Measurements from ENCODE around the gene FHOD3. TPM values are rescaled to one million over a fixed set of nuclear protein-coding genes. Genes with fewer than 3 reads are reported as not detected.

FHOD3 gene
- polyA plus RNA-seq, 3 donors = 36.0 to 44.2 (median 39.2) TPM

DNA sequence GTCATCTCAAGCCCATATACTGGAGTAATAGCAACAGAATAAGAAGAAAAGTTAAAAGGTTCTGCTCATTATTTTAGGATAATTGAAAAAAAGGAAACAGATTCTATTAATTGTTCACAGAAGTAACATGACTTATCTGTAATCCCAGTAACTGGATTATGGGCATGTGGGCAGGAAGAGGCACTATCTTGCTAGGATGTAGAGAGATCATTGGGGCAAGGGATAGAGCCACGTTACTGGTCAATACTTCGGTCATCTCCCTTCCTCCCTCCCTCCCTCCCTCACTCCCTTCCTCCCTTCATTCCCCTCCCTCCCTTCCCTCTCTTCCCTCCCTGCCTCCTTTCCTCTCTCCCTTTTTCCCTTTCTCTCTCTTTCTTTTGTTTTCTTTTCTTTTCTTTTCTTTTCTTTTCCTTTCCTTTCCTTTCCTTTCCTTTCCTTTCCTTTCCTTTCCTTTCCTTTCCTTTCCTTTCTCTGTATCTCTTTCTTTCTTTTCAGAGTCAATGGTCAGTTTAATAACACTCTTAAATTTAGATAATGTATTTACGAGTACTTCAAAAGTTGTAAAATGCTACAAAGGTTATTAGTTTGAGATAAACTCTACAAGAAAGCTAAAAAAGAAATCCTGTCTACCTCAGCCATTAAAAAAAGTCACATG is 82.8 kb downstream of the FHOD3 start:
- no peak for DNase-seq

DNA sequence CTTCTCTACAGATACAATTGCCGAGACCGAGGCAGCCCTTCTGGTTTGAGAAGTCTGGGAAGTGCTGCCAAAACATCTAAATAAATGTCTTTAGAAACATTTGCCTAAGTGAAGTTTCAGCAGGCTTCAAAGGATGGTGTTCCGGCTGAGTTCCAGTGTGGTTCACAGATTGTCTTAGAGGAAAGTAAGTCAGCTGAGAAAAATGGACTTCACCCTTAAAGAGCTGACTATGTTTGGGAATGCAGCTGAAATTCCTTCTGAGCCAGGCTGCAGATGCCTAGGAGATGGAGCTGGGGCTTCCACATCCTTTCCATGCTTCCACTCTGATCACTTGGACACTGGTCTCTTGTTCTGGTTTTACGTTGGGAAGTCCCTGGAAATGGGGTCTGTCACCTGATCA is 83.6 kb downstream of the FHOD3 start:
- DNase-seq = no peak

DNA sequence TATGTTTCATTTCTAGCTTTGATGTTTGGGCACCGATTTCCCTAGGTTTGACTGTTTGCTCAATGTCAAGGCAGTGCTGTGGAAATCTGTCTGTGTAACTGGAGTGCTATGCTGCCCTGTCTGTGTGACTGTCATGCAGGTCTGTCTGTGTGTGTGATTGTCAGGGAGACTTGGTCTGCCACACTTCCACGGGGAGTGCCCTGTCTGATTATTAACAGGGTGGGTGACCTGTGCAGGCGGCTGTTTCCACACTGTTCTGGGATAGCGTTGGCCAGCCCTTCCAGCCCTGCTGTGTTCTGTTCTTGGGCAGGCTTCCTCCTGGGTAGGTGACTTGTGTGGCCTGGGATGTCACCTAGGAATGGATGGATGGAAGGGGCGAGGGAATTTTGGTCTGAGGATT is 85.3 kb downstream of the FHOD3 start:
- no peak for DNase-seq

DNA sequence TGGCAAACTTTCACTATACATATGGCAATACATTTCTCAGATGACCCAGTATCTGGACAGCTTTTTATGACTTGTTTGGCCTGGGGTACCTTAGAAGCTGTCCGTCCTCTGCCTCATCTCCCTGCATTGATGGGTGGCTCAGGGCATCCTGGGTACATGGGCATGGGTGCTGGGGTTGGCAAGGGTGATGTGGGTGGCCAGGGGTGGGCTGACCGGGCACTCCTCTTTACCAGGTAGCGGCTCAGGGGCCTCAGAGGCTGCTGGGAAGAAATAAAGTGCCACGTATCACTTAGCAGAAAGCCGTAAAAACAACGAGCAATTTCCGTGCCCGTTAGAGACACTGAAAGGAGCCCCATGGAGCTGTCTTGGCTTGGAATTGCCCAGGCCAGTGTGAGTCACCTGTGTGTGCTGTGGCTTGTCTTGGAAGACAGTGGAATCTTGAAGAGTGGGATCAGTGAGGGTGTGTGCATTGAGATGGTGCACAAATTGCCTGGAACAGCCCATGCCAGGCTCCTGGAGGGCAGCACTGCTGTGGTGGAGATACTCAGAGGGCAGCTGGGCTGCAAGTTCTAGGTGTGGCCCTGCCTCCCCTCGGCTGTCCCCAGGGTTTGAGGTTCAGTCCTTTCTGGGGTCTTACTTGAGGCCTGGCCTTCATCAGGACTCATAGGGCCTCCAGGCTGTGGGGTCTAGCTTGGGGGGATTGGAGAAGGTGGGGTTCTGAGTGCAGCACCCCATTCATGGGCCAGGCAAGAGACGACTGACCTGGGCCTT is 88.8 kb downstream of the FHOD3 start:
- no peak for DNase-seq

DNA sequence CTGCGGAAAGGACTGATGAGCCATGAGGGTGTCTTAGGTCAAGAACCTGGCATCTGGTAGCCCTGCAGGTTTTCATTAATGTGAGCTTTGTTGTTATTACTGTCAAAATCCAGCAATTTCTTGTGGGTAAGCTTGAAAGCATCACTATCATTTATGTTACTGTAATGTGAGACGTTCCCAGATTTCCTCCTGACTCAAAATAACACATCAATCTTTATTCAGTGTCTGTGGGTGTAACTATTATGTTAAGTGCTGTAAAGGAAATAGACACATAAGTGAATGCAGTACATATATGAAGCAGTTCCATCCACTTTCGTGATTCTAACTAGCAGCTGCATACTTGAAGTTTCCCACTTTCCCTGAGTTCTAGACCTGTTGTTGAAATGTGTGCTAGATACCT is 89.8 kb downstream of the FHOD3 start:
- no peak for DNase-seq

DNA sequence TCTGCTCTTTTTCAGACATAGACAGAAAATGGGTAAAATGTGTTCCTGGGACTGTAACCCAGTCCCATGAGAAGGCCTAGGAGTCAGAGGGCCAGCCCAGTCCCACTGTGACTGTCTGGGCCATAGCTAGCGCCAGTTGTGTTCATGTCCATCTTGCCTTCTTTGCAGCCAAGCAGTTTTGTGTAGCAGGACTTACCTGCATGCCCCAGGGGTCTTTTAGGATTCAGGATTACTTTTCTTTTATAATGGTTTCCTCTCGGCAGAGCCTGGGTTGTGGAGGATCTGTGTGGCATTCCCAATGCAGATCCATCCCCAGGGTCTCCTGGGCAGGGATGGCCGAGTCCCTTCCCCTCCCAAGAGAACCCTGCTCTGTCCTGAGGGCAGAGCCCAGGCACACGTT is 90.8 kb downstream of the FHOD3 start:
- no peak for DNase-seq

DNA sequence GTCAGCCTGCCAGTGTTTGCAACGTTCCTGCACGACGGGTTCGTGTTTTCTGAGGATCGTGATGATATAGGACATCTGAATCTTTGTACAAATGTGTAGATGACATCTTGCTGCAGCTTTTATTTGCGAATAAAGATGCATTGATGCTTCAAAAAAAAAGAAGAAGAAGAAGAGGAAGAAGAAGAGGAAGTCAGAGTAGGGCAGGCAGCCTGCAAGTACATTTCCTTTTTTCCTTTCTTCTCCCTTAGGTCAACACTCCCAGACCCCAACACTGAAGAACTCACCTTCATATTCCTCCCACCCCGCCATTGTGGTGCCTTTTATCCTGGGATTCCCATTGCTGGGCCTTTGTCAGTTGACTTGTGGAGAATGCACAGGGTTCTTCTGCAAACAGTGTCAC is 91.5 kb downstream of the FHOD3 start:
- DNase-seq = no peak

DNA sequence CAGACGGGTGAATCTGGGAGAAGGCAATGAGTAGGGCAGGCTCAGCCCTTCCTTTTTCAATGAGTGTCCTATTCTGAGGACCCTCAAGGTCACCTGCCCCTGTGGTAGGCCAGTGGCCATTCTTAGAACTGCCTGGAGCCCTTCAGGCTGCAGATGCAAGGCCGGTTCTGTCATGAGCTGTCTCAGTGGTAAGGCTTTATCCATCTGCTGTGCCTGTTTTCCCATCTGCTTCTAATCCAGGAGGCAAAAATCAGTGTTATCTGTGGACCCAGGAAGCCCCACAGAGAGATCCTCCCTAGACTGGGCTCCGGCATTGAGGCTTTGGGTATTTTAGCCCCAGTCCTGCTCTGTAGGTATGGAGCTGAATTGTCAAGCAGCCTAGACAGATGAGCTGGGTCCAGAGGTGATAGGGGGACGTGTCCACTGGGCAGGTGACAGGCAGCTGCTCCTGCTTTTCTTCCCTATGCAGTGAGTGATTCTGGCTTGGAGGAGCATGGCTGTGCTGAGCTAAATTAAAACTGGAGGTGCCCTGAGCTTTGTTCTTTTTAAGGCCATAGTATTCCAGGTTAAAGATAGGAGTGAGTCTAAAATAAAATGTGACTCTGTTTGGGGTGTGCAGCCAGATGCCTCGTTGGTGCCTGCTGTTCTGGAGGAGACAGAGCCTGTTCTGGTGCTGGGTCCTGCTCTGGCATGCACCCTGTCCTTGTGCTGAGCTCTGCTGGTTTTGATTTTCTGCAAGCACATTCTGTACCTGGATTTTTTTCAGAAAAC is 92.5 kb downstream of the FHOD3 start:
- no peak for DNase-seq

DNA sequence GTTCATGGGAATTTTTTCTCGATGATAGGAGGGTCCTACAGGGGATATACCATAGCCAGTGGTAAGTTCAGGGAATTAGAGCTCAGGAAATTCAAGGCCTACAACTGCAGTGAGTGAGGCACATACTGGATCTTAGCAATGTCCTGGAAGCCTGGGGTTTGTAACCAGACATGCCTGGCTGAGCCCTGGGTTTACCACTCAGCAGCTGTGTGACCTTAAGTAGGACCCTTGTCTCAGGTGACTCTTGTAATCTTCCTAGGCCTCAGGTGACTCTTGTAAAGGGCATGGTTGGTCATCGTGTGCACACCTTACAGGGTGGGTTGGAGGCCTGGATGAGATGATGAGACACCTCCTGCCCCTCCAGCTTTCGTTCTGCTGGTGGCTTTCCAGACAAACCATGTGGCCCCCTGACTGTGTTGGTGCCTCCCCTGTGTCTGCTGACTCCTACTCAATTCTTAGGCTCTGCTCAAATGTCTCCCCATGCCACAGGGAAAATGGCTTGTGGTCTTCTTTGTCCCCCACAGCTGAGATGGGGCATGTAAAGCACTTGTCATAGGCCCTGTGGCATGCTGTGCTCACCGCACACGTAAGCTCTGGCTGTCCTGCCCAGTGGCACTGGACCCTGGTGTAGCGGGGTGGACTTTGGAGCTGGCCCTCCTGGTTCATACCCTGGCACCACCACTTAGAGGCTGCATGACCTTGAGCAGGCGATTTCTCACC is 94.1 kb downstream of the FHOD3 start:
- DNase-seq = no peak

DNA sequence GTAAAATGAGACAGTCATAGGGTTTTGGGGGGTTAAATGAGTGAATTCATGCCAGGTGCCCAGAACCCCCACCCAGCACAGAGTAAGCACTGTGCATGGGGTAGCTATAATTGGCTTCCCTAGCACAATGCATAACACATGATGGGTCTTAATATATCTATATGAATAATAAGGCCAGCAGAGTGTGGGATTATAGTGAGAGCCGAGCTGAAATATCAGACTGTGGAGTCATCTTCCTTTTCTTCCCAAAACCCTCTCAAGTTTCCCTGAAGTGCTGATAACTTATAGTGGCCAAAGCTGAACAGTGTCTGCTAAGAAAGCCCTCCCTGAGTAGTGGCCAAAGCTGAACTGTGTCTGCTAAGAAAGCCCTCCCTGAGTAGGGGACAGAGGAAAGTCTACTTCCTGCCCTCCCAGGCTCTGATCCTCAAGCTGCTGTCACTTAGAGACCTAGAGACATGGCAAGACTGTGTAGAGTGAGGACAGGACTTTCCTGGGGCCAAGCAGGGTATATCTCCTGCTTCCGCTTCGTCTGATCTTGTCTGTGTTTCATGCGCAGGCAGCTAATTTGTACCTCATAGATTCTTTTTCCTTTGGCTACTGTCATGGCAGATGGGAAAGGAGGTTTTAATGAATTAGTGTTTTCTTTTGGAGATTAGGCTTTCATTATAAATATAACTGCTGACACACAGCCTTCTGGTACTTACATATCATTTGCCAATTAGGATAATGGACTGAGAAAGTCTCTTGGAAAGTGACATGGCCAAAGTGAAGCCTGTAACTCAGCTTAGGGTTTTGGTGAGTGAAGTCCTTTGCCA is 94.9 kb downstream of the FHOD3 start:
- no peak for DNase-seq

DNA sequence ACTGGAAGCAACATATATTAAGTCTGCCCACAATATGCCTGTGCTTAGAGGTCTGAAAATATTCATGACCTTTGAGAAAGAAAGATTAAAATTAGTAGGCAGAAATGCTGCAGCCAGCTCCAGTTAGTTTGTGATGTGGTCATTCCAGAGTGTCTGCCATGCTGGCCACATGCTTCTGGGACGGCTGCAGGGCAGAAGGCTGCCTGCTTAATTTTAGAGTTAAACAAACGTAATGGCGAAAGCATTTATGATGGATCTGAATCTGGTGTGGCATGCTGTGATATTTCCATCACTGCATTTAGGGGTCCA is 95.4 kb downstream of the FHOD3 start:
- DNase-seq = no peak

DNA sequence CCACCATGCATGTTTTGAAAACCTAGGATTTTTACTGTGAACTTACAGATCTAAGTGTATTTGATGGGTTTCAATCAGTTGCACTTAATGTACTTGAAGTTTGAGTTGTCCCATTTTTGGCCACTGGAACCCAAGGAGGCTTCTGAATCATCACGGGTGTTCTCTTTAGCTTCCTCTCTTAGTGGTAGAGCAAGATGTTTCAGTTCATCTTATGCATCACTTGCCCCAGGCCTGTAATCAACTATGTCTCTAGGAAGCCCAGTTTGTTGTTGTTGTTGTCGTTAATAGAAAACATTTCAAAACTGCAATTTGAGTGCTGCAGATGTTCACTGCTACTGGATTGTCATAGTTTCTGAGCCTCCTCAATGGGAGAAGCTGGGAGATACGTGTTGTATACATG is 97.0 kb downstream of the FHOD3 start:
- no peak for DNase-seq

DNA sequence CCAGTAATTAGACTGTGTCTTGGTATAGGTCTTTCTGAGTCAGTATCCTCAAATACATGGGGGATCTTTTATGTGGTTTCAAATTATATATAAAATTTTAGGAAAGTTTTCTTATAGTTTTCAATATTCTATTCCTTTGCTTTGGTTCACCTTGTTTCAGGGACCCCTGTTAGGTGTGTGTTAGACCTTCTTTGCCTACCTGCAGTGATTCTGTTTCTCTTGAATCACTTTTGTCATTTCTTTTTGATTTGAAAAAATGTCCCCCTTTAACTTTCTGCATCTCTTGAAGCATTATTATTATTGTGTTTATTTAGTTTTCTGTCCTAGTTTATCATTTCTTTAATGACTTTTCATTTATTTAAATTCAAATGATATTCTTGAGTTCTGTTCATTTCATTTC is 98.7 kb downstream of the FHOD3 start:
- DNase-seq = no peak

DNA sequence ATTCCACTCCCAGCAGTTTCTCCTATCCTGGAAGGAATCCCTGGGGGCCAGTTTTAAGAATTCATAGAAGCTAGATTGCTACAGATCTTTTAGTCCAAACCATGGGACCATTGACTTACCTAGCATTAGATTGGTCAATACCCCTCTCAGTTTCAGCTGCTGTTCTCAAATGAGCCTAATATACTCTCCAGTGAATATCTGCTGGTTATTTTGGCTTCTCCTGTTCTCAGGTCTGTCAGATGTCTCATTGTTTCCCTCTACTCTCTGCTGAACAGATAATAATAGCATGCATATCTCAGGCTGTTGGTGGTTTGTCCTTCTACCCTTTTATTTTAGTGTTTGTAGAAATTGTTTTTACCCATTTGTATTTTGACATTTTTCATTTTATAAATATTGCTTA is 99.5 kb downstream of the FHOD3 start:
- no peak for DNase-seq

DNA sequence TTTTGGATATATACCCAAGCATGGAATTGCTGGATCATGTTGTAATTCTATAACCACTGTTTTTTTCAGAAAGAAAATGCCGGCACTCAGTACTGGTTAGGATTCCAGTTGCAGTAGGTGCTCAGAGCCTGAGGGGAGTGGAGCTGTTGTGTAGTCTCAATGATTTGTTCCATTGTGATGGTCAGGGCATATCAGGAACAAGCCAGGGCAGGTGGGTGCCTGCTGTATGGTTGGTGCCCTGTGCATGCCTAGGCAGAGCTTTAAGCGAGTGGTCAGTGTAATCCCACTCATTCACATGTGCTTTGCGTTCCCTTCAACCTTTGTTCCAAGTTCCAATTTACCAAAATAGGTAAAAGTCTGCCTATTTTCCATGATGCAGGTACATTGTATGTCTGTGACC is 100.9 kb downstream of the FHOD3 start:
- no peak for DNase-seq

DNA sequence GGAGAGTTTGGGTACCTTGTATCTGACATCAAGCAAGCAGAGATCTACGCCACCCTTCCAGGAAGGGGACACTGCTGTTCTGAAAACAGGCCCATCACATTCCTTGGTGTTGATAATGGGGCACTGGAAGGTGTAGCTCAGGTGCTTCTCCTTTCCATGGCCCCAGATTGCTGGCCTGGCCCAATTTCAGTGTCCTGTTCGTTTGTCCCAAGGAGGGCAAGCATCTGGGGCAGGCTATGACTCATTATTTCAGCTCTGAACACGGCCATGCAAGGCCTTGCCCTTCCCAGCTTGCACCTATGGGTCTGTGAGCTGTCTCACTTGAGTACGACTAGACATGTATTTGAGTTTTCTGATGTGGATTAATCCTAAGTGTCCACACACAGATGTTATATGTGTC is 101.5 kb downstream of the FHOD3 start:
- DNase-seq = no peak

DNA sequence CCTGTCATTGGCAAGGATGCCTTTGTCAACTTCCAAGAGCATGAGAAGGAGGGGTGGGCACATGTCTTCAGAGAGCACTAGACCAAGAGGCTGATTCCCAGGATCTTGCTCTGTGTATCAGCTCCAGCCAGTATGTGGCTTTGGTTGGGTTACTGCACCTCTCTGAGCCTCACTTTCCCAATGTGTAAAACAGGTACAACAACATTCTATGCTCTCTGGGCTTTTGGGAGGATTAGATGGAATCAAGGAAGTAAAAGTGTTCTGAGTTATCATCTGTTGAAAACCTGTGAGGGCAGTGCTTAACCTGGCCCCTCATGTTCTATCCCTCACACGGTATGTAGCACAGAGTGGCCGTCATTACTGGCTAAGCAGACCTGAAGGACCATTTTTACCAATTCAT is 103.9 kb downstream of the FHOD3 start:
- no peak for DNase-seq

DNA sequence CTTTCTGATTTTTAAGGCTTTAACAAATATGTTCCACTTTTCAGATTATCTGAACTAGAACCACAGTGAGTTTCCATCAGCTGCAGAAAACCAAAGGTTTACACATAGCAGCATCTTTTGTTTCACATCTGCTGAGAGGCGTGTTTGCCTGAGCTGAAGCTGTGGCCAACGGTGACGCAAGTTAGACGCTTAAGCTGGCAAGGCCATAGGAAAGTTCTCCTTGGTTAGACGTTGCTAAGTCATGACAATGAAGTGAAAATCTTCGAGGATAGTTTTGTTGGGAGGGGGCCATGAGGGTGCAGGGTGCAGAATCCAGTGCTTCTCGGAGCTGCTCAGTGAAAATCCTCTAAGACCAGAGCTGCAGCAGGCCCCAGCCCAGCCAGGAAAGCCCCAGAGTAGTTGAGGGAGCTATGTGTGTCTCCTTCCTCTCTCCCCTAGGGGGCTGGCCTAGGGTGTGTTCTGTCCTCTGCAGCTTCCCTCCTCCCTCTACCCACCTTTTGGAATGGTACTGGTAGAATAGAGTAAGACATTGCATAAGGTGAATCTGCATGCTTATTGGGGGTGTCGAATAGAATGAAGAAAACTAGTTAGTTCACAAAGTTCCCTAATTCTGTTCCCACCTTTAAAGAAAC is 105.4 kb downstream of the FHOD3 start:
- no peak for DNase-seq

DNA sequence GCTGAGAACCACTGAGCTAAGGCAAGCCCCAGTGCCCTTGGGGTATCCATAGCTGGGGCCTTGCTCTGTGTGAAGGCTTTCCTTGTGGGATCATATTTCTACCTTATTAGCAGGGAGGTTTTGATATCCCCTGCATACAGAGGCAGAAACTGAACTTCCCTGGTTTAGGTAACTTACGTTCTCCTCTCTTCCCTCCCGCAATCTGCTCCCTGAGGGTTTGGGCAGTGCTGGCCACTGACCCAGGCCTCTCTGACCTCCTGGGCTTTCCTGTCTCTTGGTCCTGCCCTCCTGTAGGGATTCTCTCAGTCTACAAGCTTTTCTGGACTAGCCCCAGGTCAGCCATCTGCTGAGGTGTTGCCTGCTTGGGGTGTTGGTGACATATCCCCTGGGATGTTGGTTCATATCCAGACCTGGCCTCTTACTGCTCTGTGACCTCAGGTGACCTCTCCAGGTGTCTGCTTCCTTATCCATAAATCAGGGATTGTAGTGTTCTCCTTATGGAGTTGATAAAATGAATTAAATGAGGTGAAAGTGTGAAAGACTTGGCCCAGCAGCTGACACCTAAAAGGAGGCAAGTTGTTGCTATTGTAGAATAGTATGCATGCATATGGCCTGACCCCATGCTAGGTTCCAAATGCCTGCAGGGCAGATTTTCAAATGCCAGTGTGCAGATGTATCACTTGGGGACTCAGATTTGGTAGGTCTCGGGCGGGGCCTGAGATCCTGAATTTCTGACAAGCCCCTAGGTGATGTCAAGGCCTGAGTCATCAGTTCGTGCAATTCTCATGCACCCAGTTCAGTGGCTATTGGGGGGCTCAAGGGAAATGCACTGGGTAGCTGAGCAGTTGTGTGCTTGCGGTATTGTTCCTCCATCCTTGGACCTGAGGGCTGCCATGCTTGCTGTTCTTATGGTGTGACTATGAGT is 106.6 kb downstream of the FHOD3 start:
- no peak for DNase-seq

DNA sequence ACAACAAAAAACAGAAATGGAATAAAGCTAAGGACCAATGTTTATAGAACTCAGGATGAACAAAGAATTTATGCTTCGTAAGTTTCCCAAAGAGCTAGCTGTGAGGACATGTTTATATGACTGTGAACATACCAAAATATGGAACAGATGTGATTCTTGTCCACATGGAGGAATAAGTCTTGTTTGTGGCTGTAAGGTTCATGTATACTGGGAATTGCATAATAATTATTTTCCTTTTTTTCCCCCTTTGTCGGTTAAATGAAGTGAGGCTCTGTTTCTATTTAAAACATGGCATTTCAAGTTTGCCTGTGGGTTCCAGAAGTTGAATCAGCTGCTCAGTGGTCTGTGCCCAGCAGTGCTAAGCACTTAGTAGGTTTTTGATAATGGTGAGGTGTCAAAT is 108.1 kb downstream of the FHOD3 start:
- DNase-seq = no peak

Measured in renal pelvis (tissue), 4 donors.